Heart left ventricle (tissue), 16 donors: ENCODE results near the gene ENTR1. TPM values are rescaled to one million over a fixed set of nuclear protein-coding genes. Genes with fewer than 3 reads are reported as not detected.

Experiments
- ATAC-seq, 4 donors: fragments of 200-7000 bp; cut with Tn5 transposase; one replicate each; pipeline ENCODE4 v1.9.1; 2020 to 2022; ENCODE audit warnings: moderate library complexity in 4 of 4, mild to moderate bottlenecking in 3 of 4, moderate number of reproducible peaks in 1 of 4
- DNase-seq, 5 donors: peaks; one replicate each; pipeline ENCODE4 v3.0.0-alpha.2; 2020
- H3K27ac ChIP-seq, 12 donors: fragments of 200-600 bp; sonication (generic) in 4 of 12; one replicate each; pipeline versions ENCODE4 v1.5.0 to v1.8.0; 2016 to 2022; ENCODE audit warnings: mild to moderate bottlenecking in 2 of 12
- H3K27me3 ChIP-seq, 9 donors: fragments of 200-600 bp; sonication (generic) in 2 of 9; one replicate each; pipeline versions ENCODE4 v1.5.1 to v1.8.0; 2016 to 2022; ENCODE audit warnings: mild to moderate bottlenecking in 3 of 9
- H3K36me3 ChIP-seq, 9 donors: fragments of 200-600 bp; sonication (generic) in 2 of 9; one replicate each; pipeline versions ENCODE4 v1.5.0 to v1.8.0; 2018 to 2022; ENCODE audit warnings: mild to moderate bottlenecking in 2 of 9
- H3K4me1 ChIP-seq, 12 donors: fragments of 200-600 bp; sonication (generic) in 4 of 12; one replicate each; pipeline versions ENCODE4 v1.5.0 to v1.8.0; 2016 to 2022; ENCODE audit warnings: mild to moderate bottlenecking in 3 of 12
- H3K4me3 ChIP-seq, 12 donors: fragments of 200-600 bp; sonication (generic) in 4 of 12; one replicate each; pipeline versions ENCODE4 v1.5.0 to v1.8.0; 2017 to 2022; ENCODE audit warnings: mild to moderate bottlenecking in 9 of 12, moderate library complexity in 4 of 12
- H3K9me3 ChIP-seq, 12 donors: fragments of 200-600 bp; sonication (generic) in 4 of 12; one replicate each; pipeline versions ENCODE4 v1.5.0 to v1.8.0; 2016 to 2022; ENCODE audit warnings: mild to moderate bottlenecking in 1 of 12
- CTCF ChIP-seq, 12 donors: fragments of 200-600 bp; sonication (generic) in 4 of 12; IDR thresholded peaks; one replicate each; pipeline versions ENCODE4 v1.5.0 to v1.8.0; 2018 to 2022; ENCODE audit warnings: antibody characterized with exemption in 12 of 12, mild to moderate bottlenecking in 5 of 12
- POLR2A ChIP-seq, 2 donors: fragments of 450-650 bp; IDR thresholded peaks; one replicate each; pipeline ENCODE4 v1.6.1; 2017; ENCODE audit warnings: antibody characterized with exemption in 2 of 2, mild to moderate bottlenecking in 2 of 2, moderate library complexity in 2 of 2
- WGBS, 4 donors: extraction: QIAGEN DNeasy Blood & Tissue Kit in 2 of 4; methylation state at CpG; one replicate each; pipeline versions ENCODE4 v1.1.5 to v1.1.7; 2013 to 2018; 5-methylcytosine and 5-hydroxymethylcytosine counted together
- intact Hi-C, 10 donors: fragments of 100-400 bp; cut with DNase I; formaldehyde crosslinking; loops; one replicate each; pipeline versions ENCODE4 v1.11.1 to v1.14.2; 2022
- polyA plus RNA-seq, 2 donors: library from polyadenylated mRNA; stranded (reverse); fragments of 200-250 nt; gene quantifications; one replicate each; pipeline ENCODE4 v1.2.3, GENCODE V29; 2013
- total RNA-seq, 9 donors: library from RNA; depleted of rRNA in 2 of 9; stranded (reverse); fragments of >200 nt in 2 of 9; fragmentation: NEBNext Ultra II Directional in 3 of 9; extraction: Animal tissue kit (Norgen Biotek cat#: 25700) in 3 of 9; gene quantifications; one replicate each; pipeline versions ENCODE4 v1.1.0 to v1.2.4, GENCODE V29; 2016 to 2023
- donor health status: ischemic (EF 13 %, LVEDD 7.1; RV severe dilation, severe dysfunction).
- donor health status: healthy with polysubstance abuse.
- donor health status: DM: no; HTN: yes; CAD: no.
- donor health status: DM: no; HTN: no; CAD: no.
- donor health status: ischemic (EF 25% LVEDD 6.9; RV normal size, moderate dysfunction).
- donor health status: ischemic (EF 25% LVEDD 5.7; RV mildly dilated, moderate dysfunction).
- donor health status: healthy.
- donor health status: DM: yes; HTN: yes; CAD: no.
- donor health status: ischemic (EF 35%, LVEDD 5.7; RV mildly dilated, moderate dysfunction).
- donor health status: nonischemic (EF 11% LVEDD 7.7; RV severe dilation, severe dysfunction).
- donor health status: DM: yes; HTN: yes; CAD: no.
- donor health status: PGD.
- donor health status: ischemic (EF 29% LVEDD 5.4; RV normal size, mild dysfunction).
- donor health status: nonischemic (EF 23%, LVEDD 6.1; RV moderate dilation, normal function).

The ENTR1 gene
- total and polyA plus RNA-seq, 11 donors: 11.8 to 27.7 (median 18.4) TPM

GRCh38 chr9:136363949-136364748 is 46.3 kb downstream of the ENTR1 start:
- Histone ChIP-seq H3K27me3 (no peaks in the 10 kb centered on the region), H3K36me3 (peaks cover 0 to 2% (median 0%) of the 10 kb centered on the region in 9 donors), H3K27ac (peak overlapping the region in 4 of 12 donors; percentile 92 to 98 (median 98)), H3K9me3 (no peaks in the 10 kb centered on the region), H3K4me1 (peaks cover 3 to 35% (median 22%) of the 10 kb centered on the region in 12 donors), H3K4me3 (peak overlapping the region in 8 of 12 donors; percentile 60 to 96 (median 84))
- no peak for DNase-seq
- intact Hi-C loops: loop anchor here in 5 of 10 donors (1.0 to 2.0 kb wide), 5 partner anchors 19 to 37 kb away; partner anchors contain the start of gene SNAPC4 (in 1 of the 5)
- WGBS, 4 donors: 34 to 46% (median 42%) methylated on average over 39 to 54 of the region's 54 CpGs
- TF ChIP-seq POLR2A (IDR thresholded peaks at IDR 0.05): no peak
- TF ChIP-seq CTCF (IDR thresholded peaks at IDR 0.05): peak in 6 of 12 donors; percentile 4 to 35 (median 8)
- no peak for ATAC-seq

- ATAC-seq (peak; percentile 88 to 96 (median 92)), DNase-seq (peak; percentile 97 to 99 (median 97))
- H3K27me3 ChIP-seq: no peaks in the 10 kb centered on the region
- WGBS, 4 donors: 1 to 4% (median 2%) methylated on average over 13 to 97 of the region's 97 CpGs
- TF ChIP-seq CTCF (IDR thresholded peaks at IDR 0.05) (peak; percentile 91 to 100 (median 98)), POLR2A (IDR thresholded peaks at IDR 0.05) (peak in 1 of 2 donors; percentile 80)
- H3K4me1 ChIP-seq: peaks cover 3 to 35% (median 22%) of the 10 kb centered on the region in 12 donors
- intact Hi-C loops: loop anchor here in 5 of 10 donors (1.0 to 2.0 kb wide), 4 partner anchors 19 to 21 kb away; no protein-coding TSS in a partner anchor
- peaks cover 0 to 2% (median 0%) of the 10 kb centered on the region in 9 donors for H3K36me3 ChIP-seq
- peak within 1 kb of the TSS; percentile 60 to 98 (median 84) for H3K4me3 ChIP-seq
- peak within 1 kb of the TSS; percentile 88 to 98 (median 96) for H3K27ac ChIP-seq
- H3K9me3 ChIP-seq: no peaks in the 10 kb centered on the region
Observed at GRCh38 chr9:136363106-136363948, 47.1 kb downstream of the ENTR1 start, which contains the start of gene DNLZ. TSS of gene DNLZ (minus strand) at chr9:136363744. CDS start at chr9:136363714, 30 bp downstream.

GRCh38 chr9:136362450-136362784 is 48.0 kb downstream of the ENTR1 start:
- WGBS, 4 donors: 78 to 91% (median 85%) methylated on average over 3 to 6 of the region's 6 CpGs
- Histone ChIP-seq H3K9me3 (no peaks in the 10 kb centered on the region), H3K36me3 (peaks cover 0 to 8% (median under 1%) of the 10 kb centered on the region in 9 donors), H3K27ac (peak overlapping the region; percentile 11 to 98 (median 92)), H3K4me1 (peaks cover 3 to 35% (median 22%) of the 10 kb centered on the region in 12 donors), H3K27me3 (no peaks in the 10 kb centered on the region), H3K4me3 (peak overlapping the region in 4 of 12 donors; percentile 6 to 96 (median 70))
- DNase-seq (no peak), ATAC-seq (peak; percentile 0 to 5 (median 2))
- intact Hi-C loops: loop anchor here in 3 of 10 donors (2.0 kb wide), 2 partner anchors 18 to 20 kb away; no protein-coding TSS in a partner anchor
- no peak for TF ChIP-seq CTCF (IDR thresholded peaks at IDR 0.05)
- no peak for TF ChIP-seq POLR2A (IDR thresholded peaks at IDR 0.05)
